Stimulated activated CD8-positive, alpha-beta memory T cell treated with anti-CD3 and anti-CD28 coated beads, Interleukin-4, amount 100 ng/mL, for 48 hours (primary cell): ENCODE measurements around the gene SLC35G6.
"Not testable (repeated sequence)": the region's sequence is repeated elsewhere in the genome, so short reads cannot be mapped to it uniquely, and the experiment has no call there.

Experiments
- DNase-seq: peaks from one replicate; pipeline ENCODE4 v3.0.0-alpha.2; 2020

The SLC35G6 gene

DNA sequence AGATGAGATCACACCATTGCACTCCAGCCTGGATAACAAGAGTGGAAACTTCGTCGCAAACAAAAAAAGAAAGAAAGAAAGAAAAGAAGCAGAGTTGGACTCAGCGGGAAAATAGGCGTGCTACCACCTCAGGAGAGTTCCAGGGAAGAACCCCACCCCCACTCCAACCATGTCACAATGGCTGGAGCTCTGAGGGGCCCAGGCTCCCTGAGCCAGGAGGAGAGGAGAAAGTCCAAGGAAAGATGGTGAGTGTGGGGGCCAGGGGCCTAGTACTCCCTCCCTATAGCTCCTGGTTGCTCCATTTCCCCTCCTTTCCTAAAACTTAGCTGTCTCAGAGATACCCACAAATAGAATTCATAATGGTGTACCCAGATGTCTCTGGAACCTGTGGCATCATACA, at the start of gene SLC35G6:
TSS of gene SLC35G6 (plus strand) at position 172 of the 400 bp plus-strand sequence. CDS start at position 243, 71 bp downstream.
- not testable (repeated sequence) for DNase-seq

DNA sequence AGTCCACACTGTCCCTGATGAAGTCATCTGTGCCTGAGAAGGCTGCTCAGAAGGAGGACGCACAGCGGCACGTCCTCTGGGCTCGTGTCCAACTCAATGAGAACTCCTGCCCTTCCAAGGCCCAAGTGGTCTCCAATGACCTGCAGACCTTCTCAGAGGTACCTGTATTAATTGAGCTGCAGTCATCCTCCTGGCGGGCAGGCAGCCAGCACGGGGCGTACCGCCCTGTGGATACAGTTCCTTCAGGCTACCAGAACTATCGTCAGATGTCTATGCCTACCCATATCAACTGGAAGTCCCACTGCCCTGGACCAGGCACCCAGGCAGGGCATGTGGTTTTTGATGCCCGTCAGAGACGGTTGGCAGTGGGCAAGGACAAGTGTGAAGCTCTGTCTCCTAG, 49.0 kb upstream of the SLC35G6 start:
- no peak for DNase-seq

- peak; percentile 71 for DNase-seq
Measured at GRCh38 chr17:7435676-7436555, 45.3 kb upstream of the SLC35G6 start.

GRCh38 chr17:7436556-7437368, 44.5 kb upstream of the SLC35G6 start:
- peak; percentile 85 for DNase-seq

- DNase-seq = no peak
Measured at GRCh38 chr17:7437369-7437863, 43.8 kb upstream of the SLC35G6 start.

DNA sequence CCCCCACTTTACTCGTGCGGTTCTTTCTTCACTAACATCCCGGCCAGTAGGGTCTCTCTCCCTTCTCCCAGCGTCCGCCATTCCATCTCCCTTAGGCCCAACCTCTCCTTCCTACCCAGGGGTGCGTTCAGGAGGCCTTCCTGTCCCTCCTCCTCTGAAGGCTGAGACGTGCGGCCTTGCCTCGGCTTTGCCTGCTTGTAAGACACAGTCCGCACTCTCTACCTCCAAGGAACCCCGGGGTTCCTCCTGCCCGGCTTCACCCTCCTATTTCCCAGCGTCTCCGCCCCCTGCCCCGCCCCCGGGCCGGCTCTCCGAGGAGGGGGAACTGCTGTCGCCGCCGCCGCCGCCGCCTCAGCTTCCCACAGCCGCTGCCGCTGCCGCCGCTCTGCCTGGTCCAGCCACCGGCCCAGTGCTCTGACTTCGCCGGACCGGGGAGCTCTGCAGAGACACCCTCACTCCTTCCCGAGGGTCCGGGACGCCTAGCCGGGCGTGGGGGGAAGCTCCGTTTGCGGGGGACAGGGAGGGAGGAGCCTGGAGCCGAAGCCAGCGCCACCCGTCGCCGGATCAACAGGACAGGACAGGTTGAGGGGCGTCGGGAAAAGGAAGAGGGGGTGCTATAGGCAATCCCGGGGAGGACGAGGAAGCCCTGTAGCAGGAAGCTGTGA, 43.2 kb upstream of the SLC35G6 start:
- peak; percentile 81 for DNase-seq

GRCh38 chr17:7438656-7439460, 42.4 kb upstream of the SLC35G6 start:
- no peak for DNase-seq

GRCh38 chr17:7439462-7440112, 41.7 kb upstream of the SLC35G6 start, which contains the start of gene FGF11:
TSS of gene FGF11 (plus strand) at chr17:7439512. CDS start at chr17:7439621, 109 bp downstream.
- DNase-seq = no peak

DNA sequence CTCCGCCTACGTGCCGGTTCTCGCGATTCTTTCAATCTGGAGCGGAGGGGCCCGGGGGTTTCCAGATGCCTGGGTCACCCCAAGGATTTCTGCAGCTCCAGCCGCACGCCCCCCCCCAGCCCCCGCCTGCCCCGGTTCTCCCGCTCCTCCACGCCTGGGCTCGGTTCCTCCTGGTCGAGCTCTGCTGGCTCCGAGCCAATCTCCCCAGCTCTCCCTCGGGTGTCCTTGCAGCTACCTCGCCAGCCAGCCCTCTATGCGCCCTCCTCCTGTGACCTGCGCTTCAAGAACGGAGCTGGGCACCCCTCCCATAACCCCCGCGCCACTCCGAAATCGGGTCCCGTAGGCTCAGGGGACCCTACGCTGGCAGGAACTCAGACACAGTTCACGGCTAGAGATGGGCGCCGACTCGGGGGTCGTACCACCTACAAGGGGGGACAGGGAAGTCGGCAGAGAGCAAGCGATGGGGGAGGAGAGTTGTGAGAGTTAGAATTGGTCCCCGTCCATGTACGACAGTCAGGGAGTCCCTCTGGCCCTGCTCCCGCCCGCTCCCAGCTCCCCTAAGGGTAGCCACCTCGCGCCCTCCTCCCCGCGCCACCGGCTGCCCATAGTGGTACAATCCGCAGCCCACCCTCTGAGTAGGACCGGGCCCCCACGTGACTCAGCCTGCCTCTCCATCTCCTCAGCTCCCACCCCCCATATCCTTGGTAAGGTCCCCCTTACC, 41.0 kb upstream of the SLC35G6 start:
- peak; percentile 71 for DNase-seq

- peak; percentile 44 for DNase-seq
Measured at GRCh38 chr17:7440834-7441195, 40.4 kb upstream of the SLC35G6 start.

GRCh38 chr17:7441266-7441665, 40.0 kb upstream of the SLC35G6 start:
- no peak for DNase-seq

DNA sequence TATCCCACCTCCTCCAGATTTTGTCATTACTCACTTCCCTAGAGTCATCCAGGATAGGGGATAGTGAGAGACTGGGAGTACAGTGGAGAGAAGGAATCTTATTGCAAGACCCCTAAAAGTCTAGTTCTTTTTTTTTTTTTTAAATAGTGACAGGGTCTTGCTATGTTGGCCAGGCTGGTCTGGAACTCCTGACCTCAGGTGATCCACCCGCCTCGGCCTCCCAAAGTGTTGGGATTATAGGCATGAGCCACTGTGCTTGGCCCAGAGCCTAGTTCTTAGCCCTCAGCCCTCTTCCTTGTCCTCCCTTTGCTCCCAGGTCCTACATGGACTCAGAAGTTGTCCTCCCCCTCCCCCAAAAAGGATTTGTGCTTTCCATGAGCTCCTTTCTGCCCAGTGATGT, 39.1 kb upstream of the SLC35G6 start:
- DNase-seq = no peak

- no peak for DNase-seq
Measured at GRCh38 chr17:7443499-7444485, 37.5 kb upstream of the SLC35G6 start.

- peak; percentile 34 for DNase-seq
Measured at GRCh38 chr17:7444682-7445618, 36.3 kb upstream of the SLC35G6 start, which contains the start of gene CHRNB1. TSS of gene CHRNB1 (plus strand) at chr17:7445061. CDS start at chr17:7445128, 67 bp downstream.

- DNase-seq = peak; percentile 52
Measured at GRCh38 chr17:7445619-7445968, 35.7 kb upstream of the SLC35G6 start.

DNA sequence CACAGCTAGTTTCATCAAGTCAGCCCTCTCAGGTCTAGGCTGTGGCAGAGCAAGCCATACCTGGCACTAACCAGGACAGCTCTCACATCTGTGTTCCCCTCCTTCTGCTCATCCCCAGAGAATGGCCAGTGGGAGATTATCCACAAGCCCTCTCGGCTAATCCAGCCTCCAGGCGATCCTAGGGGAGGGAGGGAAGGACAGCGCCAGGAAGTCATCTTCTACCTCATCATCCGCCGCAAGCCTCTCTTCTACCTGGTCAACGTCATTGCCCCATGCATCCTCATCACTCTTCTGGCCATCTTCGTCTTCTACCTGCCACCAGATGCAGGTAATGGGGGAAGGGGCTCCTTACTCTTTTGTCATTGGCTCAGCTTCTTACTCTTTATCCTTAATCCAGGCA, 32.8 kb upstream of the SLC35G6 start:
- DNase-seq = no peak

- no peak for DNase-seq
Measured at GRCh38 chr17:7459961-7460545, 21.2 kb upstream of the SLC35G6 start.
